Measurements from ENCODE around the gene BACH2.
A peak's percentile ranks its signal among the peaks of the same experiment; 100 is the strongest.
"Not testable (repeated sequence)": the region's sequence is repeated elsewhere in the genome, so short reads cannot be mapped to it uniquely, and the experiment has no call there.

Gene BACH2

DNA sequence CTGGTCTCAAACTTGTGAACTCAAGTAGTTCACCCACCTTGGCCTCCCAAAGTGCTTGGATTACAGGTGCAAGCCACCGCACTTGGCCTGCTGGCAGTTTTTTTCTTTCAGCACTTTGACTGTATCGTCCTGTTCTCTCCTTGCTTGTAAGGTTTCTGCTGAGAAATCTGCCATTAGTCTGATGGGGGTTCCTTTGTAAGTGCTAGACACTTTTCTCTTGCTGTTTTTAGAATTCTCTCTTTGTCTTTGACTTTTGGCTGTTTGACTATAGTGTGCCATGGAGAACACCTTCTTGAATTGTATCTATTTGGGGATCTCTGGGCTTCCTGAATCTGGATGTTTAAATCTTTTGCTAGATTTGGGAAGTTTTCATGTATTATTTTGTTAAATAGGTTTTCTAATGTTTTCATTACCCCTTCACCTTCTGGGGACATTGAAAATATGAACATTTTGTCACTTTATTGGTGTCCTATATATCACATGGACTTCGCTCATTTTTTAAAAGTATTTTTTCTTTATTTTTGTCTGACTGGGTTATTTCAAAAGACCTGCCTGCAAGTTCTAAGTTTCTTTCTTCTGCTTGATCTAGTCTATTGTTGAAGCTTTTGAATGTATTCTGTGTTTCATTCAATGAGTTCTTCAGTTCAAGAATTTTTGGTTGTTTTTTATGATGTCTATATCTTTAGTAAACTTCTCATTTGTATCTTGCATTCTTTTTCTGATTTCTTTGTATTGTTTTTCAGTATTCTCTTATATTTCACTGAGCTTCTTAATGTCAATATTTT lies 380.3 kb downstream of the BACH2 start:
- Mint-ChIP-seq H3K9me3 (peaks cover 14 to 22% of the 10 kb centered on the region in 2 donors), H3K27me3 (peaks cover 0 to 4% of the 10 kb centered on the region in 2 donors), H3K36me3 (peaks cover 4 to 11% of the 10 kb centered on the region in 2 donors), H3K4me1 (no peaks in the 10 kb centered on the region), H3K4me3 (no peak overlapping the region), H3K27ac (no peak overlapping the region)
- no peak for DNase-seq
- no peak for ATAC-seq (replicated peaks)

DNA sequence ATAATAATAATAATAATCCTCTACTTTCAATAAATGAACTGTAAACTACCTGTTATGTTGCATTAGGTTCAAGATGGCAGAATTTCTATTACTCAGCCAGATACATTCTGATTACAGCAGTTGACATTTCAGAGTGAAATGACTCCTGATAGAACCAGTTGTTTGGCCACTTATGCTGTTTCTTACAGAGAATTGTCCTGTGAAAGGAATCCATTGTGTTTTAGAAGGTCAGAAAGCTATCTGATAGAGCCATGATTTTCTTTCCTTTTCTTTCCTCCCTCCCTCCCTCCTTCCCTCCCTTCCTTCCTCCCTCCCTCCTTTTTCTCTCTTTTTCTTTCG lies 385.8 kb downstream of the BACH2 start:
- DNase-seq (no peak), ATAC-seq (replicated peaks) (no peak)
- Mint-ChIP-seq H3K4me1 (peaks cover 0 to 1% of the 10 kb centered on the region in 2 donors), H3K27ac (no peak overlapping the region), H3K9me3 (peaks cover 6% of the 10 kb centered on the region in 2 donors), H3K27me3 (peaks cover 4 to 6% of the 10 kb centered on the region in 2 donors), H3K4me3 (no peak overlapping the region), H3K36me3 (no peaks in the 10 kb centered on the region)

DNA sequence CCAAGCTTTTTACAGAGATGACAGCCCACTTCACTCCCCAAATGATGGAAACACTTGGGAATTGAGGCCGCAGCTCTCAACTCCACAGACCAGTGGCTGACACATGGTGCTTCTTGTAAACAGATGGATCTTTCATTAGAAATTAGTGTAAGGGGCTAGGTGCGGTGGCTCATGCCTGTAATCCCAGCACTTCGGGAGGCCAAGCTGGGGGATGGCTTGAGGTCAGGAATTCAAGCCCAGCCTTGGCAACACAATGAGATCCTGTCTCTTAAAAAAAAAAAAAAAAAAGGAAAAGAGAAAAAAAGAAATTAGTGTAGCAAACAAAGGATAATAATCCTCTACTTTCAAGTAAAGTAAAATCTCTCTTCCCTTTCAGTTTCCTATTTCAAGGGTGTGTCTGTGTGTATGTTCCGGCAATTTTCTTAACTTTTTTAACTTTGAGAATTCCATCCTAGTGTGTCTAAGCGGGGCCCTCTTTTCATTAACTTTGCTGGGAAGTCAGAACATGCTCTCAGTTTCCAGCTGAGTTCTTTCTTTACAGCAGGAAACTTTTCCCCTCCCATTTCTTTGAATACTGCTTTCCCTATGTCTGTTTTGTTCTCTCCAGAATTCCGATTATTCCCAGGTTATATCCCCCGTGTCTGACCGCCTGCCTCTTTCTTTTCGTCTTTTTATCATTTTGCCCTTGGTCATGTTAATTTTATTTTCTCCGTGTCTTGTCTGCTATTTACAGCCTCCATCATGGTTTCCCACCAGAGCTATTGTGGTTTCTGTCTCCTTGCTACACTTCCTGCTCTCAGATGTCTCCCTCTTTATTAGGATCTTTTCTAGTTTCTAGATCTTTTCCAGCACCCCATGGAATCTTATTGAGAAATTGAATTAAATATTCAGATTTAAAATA lies 386.4 kb downstream of the BACH2 start:
- not testable (repeated sequence) for H3K4me3 Mint-ChIP-seq; ATAC-seq (replicated peaks); H3K27ac Mint-ChIP-seq; H3K4me1 Mint-ChIP-seq; H3K27me3 Mint-ChIP-seq; H3K9me3 Mint-ChIP-seq; DNase-seq; H3K36me3 Mint-ChIP-seq

- H3K27me3 Mint-ChIP-seq = peaks cover 41 to 68% of the 10 kb centered on the region in 2 donors
- no peak overlapping the region for H3K4me3 Mint-ChIP-seq
- peaks cover 6 to 11% of the 10 kb centered on the region in 2 donors for H3K4me1 Mint-ChIP-seq
- DNase-seq (no peak), ATAC-seq (replicated peaks) (no peak)
- H3K27ac Mint-ChIP-seq = no peak overlapping the region
- H3K9me3 Mint-ChIP-seq = no peaks in the 10 kb centered on the region
- H3K36me3 Mint-ChIP-seq = no peaks in the 10 kb centered on the region
These were observed 401.3 kb downstream of the BACH2 start for GRCh38 chr6:89895276-89895874.

DNA sequence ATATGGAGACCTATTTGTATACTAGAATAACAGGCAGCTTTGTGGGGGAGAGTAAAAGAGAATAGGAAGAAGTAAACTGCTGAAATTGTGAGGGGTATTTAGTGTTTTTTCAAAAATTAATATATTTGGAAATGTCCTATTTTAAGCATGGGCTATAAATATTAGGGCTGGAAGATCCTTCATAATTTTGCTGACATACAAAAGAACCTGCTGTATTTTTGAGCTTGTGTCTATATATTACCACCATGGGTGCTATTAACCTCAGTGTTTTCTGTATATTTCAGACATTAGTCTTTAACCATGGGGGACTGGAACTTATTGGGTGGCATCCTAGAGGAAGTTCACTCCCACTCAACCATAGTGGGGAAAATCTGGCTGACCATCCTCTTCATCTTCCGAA lies 402.5 kb downstream of the BACH2 start, which contains the start of gene GJA10:
Gene GJA10, plus strand, starts transcription at position 301 of the 400 bp plus-strand sequence. Its CDS starts 0 bp downstream, at position 301.
- ATAC-seq (replicated peaks) (no peak), DNase-seq (no peak)
- Mint-ChIP-seq H3K27ac (no peak within 1 kb of the TSS), H3K27me3 (peaks cover 42 to 69% of the 10 kb centered on the region in 2 donors), H3K4me3 (no peak within 1 kb of the TSS), H3K9me3 (no peaks in the 10 kb centered on the region), H3K4me1 (peaks cover 6 to 11% of the 10 kb centered on the region in 2 donors), H3K36me3 (no peaks in the 10 kb centered on the region)

DNA sequence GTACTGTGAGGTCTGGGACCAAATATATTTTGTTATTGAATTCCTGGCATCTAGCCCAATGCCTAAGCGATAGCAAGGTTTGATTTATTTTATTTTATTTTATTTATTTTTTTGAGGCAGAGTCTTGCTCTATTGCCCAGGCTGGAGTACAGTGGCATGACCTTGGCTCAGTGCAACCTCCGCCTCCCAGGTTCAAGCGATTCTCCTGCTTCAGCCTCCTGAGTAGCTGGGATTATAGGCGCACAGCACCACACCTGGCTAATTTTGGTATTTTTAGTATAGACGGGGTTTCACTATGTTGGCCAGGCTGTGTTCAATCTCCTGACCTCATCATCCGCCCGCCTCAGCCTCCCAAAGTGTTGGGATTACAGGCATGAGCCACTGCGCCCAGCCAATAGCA lies 404.1 kb downstream of the BACH2 start:
- peaks cover 42 to 74% of the 10 kb centered on the region in 2 donors for H3K27me3 Mint-ChIP-seq
- not testable (repeated sequence) for H3K4me3 Mint-ChIP-seq; H3K36me3 Mint-ChIP-seq; ATAC-seq (replicated peaks); DNase-seq; H3K9me3 Mint-ChIP-seq; H3K27ac Mint-ChIP-seq
- H3K4me1 Mint-ChIP-seq = peaks cover 6 to 11% of the 10 kb centered on the region in 2 donors

DNA sequence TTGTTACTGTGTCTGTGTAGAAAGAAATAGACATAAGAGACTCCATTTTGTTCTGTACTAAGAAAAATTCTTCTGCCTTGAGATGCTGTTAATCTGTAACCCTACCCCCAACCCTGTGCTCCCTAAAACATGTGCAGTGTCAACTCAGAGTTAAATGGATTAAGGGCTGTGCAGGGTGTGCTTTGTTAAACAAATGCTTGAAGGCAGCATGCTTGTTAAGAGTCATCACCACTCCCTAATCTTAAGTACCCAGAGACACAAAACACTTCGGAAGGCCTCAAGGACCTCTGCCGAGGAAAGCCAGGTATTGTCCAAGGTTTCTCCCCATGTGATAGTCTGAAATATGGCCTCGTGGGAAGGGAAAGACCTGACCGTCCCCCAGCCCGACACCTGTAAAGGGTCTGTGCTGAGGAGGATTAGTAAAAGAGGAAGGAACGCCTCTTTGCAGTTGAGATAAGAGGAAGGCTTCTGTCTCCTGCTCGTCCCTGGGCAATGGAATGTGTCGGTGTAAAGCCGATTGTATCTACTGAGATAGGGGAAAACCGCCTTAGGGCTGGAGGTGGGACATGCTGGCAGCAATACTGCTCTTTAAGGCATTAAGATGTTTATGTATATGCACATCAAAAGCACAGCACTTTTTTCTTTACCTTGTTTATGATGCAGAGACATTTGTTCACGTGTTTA lies 405.7 kb downstream of the BACH2 start:
- H3K27ac Mint-ChIP-seq; ATAC-seq (replicated peaks); H3K9me3 Mint-ChIP-seq; DNase-seq; H3K36me3 Mint-ChIP-seq: not testable (repeated sequence)
- peaks cover 6 to 11% of the 10 kb centered on the region in 2 donors for H3K4me1 Mint-ChIP-seq
- peaks cover 38 to 70% of the 10 kb centered on the region in 2 donors for H3K27me3 Mint-ChIP-seq
- peak overlapping the region in 1 of 2 donors; percentile 47 for H3K4me3 Mint-ChIP-seq

GRCh38 chr6:89888871-89889270 lies 407.8 kb downstream of the BACH2 start:
- DNase-seq (no peak), ATAC-seq (replicated peaks) (no peak)

DNA sequence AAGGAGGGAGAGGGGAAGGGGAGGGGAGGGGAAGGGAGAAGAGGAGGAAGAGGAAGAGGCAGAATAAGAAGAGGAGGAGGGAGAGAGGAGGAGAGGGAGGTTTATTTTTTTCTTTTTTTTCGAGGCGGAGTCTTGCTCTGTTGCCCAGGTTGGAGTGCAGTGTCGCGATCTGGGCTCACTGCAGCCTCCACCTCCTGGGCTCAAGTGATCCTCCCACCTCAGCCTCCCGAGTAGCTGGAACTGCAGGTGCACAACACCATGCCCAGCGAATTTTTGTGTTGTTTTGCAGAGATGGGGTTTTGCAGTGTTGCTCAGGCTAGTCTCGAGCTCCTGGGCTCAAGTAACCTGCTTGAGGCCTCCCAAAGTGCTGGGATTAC lies 408.5 kb downstream of the BACH2 start:
- Mint-ChIP-seq H3K27me3 (peaks cover 17 to 48% of the 10 kb centered on the region in 2 donors), H3K27ac (no peak overlapping the region), H3K36me3 (no peaks in the 10 kb centered on the region), H3K4me1 (peaks cover 6 to 11% of the 10 kb centered on the region in 2 donors), H3K9me3 (no peaks in the 10 kb centered on the region), H3K4me3 (no peak overlapping the region)
- DNase-seq = no peak
- ATAC-seq (replicated peaks) = no peak

More at GRCh38 chr6:89888871-89889270, 407.8 kb downstream of the BACH2 start:
- Mint-ChIP-seq H3K27ac (no peak overlapping the region), H3K27me3 (peaks cover 25 to 55% of the 10 kb centered on the region in 2 donors), H3K36me3 (no peaks in the 10 kb centered on the region), H3K4me1 (peaks cover 6 to 11% of the 10 kb centered on the region in 2 donors), H3K9me3 (no peaks in the 10 kb centered on the region), H3K4me3 (no peak overlapping the region)

GRCh38 chr6:89887452-89888137 lies 409.0 kb downstream of the BACH2 start:
- Mint-ChIP-seq H3K4me1 (peaks cover 6 to 11% of the 10 kb centered on the region in 2 donors), H3K27ac (no peak overlapping the region), H3K9me3 (no peaks in the 10 kb centered on the region), H3K36me3 (no peaks in the 10 kb centered on the region), H3K27me3 (peaks cover 16 to 43% of the 10 kb centered on the region in 2 donors), H3K4me3 (no peak overlapping the region)
- DNase-seq = no peak
- ATAC-seq (replicated peaks) = peak; percentile 38 to 57

- Mint-ChIP-seq H3K36me3 (no peaks in the 10 kb centered on the region), H3K4me3 (no peak overlapping the region), H3K27ac (no peak overlapping the region), H3K27me3 (peaks cover 13 to 37% of the 10 kb centered on the region in 2 donors), H3K4me1 (peaks cover 4 to 8% of the 10 kb centered on the region in 2 donors), H3K9me3 (no peaks in the 10 kb centered on the region)
- DNase-seq (no peak), ATAC-seq (replicated peaks) (no peak)
These were observed 410.1 kb downstream of the BACH2 start for GRCh38 chr6:89886378-89887120.

All from stimulated activated naive B cell treated with anti-CD40 and anti-IgM and Interleukin-4, amounts not matched to agents 10 μg/mL and 1 μg/mL and 100 μg/mL, for 72 hours (primary cell).